Fibroblast of pulmonary artery (primary cell): ENCODE data around the gene MMP19.

ENCODE experiments used
- DNase-seq: peaks from one replicate; pipeline ENCODE4 v3.0.0-alpha.2; 2010; ENCODE audit warnings: low read depth
- H3K4me3 ChIP-seq: replicated peaks from 2 replicates; pipeline ENCODE4 v1.5.1; 2011; ENCODE audit warnings: low read depth, mild to moderate bottlenecking, control low read depth, low read length, moderate library complexity
- TF ChIP-seq, protein P1 (sequence below): IDR thresholded peaks from 2 replicates; pipeline ENCODE4 v1.5.1; 2011; ENCODE audit warnings: mild to moderate bottlenecking, control low read depth, low read length, inconsistent platforms; ENCODE audit errors: missing control alignments

The MMP19 gene

DNA sequence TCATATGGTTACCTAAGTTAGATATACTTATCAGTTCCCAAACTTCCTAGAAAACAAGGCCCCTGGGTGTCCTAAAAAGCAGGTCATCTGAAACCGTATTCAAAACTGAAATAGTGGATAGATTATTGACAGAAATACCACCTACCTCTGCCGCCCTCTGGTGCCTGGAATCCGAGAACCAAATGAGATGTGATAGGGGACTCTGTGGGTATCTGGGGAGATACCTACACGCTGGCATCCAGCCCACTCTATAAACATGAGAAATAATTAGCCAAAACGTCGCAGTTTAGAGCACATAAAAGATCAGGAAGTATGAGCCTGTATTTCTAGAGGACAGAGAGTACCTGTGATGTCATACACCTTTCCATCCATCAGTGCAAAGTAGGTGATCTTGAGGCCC lies 20.5 kb downstream of the MMP19 start:
- TF ChIP-seq, protein P1, sequence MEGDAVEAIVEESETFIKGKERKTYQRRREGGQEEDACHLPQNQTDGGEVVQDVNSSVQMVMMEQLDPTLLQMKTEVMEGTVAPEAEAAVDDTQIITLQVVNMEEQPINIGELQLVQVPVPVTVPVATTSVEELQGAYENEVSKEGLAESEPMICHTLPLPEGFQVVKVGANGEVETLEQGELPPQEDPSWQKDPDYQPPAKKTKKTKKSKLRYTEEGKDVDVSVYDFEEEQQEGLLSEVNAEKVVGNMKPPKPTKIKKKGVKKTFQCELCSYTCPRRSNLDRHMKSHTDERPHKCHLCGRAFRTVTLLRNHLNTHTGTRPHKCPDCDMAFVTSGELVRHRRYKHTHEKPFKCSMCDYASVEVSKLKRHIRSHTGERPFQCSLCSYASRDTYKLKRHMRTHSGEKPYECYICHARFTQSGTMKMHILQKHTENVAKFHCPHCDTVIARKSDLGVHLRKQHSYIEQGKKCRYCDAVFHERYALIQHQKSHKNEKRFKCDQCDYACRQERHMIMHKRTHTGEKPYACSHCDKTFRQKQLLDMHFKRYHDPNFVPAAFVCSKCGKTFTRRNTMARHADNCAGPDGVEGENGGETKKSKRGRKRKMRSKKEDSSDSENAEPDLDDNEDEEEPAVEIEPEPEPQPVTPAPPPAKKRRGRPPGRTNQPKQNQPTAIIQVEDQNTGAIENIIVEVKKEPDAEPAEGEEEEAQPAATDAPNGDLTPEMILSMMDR = peak; percentile 31
- no peak for DNase-seq
- no peak overlapping the region for H3K4me3 ChIP-seq

DNA sequence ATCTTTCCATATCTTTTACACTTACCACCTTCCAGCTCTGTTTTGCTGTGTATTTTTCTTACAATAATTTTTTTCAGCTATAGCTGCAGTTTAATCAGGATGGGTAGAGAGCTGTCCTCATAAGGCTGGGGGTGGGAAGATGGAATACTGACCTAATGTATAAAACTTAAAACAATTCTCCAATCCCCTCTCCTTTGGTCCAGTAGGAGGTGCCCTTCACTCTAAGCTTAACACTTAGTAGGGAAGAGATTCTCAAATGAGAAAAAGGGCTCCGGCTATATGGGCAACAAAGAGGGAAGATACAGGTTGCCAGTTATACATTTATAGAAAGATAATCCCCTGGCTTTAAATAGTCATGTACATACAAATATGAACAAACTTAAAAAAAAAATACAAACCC lies 22.1 kb downstream of the MMP19 start:
- TF ChIP-seq, protein P1 = peak; percentile 42
- peak; percentile 44 for DNase-seq
- H3K4me3 ChIP-seq = no peak overlapping the region

DNA sequence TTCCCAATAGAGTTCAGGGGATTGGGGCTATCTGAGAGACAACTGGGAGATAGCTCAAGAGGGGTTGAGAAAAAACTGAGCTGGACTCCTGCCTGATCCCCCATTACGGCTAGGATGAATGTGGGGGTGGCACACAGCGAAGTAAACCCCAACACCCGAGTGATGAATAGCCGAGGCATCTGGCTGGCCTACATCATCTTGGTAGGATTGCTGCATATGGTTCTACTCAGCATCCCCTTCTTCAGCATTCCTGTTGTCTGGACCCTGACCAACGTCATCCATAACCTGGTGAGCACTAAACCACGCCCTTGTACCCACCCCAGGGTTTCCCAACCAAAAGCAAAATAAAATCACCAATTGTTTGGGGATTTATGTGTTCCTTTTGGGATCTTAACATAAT lies 23.9 kb downstream of the MMP19 start:
- TF ChIP-seq, protein P1 = no peak
- no peak for DNase-seq
- peak overlapping the region; percentile 90 for H3K4me3 ChIP-seq

DNA sequence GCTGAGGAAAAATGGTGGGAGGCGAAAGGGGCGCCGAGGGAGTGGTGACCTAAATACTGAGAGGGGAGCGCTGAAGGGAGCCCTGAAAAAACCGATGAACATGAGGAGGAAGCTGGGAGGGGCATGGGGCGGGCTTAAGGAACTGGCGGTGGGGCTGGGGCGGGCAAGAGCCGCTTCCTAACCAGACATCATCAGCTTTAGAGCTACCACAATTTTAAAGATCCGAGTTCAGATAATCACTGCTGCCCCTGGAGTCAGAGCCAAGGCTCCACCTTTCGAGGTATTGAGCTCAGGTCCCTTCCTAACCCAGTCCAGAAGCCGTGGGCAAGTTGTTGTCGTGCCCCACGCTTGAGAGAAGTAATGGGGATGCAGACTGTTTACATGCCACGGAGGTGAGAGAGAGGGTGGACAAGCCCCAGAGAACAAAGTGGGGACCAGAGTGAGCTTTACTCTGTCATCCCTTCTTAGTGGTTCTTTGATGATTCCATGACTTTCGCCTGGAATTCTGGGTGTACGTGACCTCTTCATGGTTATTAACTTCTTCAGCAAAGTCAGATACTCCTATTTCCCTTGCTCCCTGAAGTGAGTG lies 24.5 kb downstream of the MMP19 start:
- TF ChIP-seq, protein P1 = no peak
- peak overlapping the region; percentile 90 for H3K4me3 ChIP-seq
- no peak for DNase-seq

DNA sequence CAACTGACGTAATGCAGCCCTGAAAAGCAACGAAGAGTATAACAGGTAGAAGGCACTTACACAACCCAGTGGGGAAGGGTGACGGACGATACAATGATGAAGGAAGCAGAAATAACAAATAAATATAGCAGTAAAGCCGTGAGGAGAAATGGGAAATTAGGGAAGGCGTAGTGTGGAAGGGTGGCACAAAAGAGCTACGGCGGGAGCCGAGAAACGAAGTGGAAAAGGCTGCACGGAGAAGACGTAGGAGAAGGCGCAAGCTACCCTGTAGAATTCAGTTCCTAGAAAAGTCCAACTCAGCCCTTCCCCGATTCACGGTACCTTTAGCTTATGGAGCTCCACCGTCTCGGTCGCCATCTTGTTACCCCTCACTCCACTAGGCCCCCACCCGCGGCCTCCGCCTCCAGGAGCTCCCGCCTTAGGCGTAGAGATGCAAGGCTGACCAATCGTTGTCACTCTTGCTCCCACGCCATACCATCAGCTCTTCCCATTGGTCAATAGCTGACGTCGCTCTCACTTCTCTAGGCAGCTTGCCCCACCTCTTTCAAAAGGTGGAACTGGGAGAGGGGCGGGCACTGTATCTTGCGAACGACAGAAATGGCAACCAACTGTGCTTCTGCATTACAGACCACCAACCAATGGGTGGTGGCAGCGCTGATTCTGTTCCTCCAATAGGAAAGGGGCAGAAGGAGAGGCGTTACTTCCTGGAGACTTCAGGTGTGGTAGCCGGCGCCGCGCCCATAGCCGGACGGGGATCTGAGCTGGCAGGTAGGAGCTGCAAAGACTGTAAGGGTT lies 25.2 kb downstream of the MMP19 start, which contains the start of the genes ORMDL2 and SARNP:
TSS of gene ORMDL2 (plus strand) at position 697 of the 795 bp plus-strand sequence. CDS start 959 bp downstream, outside the sequence.
TSS of gene SARNP (minus strand) at position 380 of the 795 bp plus-strand sequence. CDS start at position 357, 23 bp downstream.
- peak; percentile 100 for DNase-seq
- peak within 1 kb of the TSS; percentile 90 for H3K4me3 ChIP-seq
- TF ChIP-seq, protein P1 = no peak

DNA sequence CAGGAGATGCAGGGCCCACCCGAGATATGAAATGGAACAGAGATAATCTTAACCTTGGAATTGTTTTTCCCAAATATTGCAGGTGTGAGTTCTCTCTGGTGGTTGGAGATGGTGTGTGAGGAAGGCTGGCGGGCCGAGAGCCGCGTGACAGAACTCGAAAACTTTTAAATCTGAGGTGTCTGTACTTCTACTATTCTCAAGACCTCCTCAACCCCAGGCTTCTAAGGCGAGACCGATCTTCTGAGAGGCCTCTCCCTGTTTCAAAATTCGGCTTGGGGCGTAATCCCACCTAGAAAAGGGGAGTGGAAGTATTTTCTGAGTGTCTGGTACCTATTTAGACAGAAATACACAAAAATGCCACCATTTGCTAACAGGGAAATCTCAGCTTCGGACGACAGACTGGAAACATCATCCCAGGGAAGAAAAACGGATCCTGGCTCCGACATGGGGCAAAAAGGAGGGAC lies 25.8 kb downstream of the MMP19 start:
- DNase-seq = peak; percentile 42
- TF ChIP-seq, protein P1 = no peak
- peak overlapping the region; percentile 90 for H3K4me3 ChIP-seq

DNA sequence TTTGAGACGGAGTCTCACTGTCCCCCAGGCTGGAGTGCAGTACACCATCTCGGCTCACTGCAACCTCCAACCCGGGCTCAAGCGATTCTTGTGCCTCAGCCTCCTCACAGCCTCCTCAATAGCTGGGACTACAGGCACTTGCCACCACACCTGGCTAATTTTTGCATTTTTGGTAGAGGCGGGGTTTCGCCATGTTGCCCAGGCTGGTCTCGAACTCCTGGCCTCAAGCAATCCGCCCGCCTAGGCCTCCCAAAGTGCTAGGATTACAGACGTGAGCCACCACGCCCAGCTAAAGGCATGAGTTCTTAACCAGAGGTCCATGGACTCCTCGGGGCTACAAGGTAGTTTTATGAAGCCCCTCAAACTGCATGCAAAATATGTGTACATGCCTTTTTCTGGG lies 27.3 kb downstream of the MMP19 start:
- no peak for DNase-seq
- peak overlapping the region; percentile 90 for H3K4me3 ChIP-seq
- TF ChIP-seq, protein P1 = no peak
